ENCODE results near the gene RNF167. TPM values are rescaled to one million over a fixed set of nuclear protein-coding genes. Genes with fewer than 3 reads are reported as not detected.

RNF167 gene
- total RNA-seq, 2 donors from 2014 or later: 92.1 to 120 TPM

- DNase-seq: no peak
- intact Hi-C loops (cut with DNase I): loop anchor here (5.0 kb wide), 1 partner anchor 61 kb away; the partner anchor contains the start of genes INCA1 and KIF1C
- Histone ChIP-seq H3K27ac (no peak overlapping the region), H3K4me1 (peaks cover 10% of the 10 kb centered on the region), H3K36me3 (peaks cover 9% of the 10 kb centered on the region), H3K9ac (ENCODE audit: low read depth in 2 of 2, low read length in 2 of 2) (no peak overlapping the region), H3K4me3 (no peak overlapping the region), H3K27me3 (no peaks in the 10 kb centered on the region), H3K9me3 (no peaks in the 10 kb centered on the region)
- TF ChIP-seq CTCF (IDR thresholded peaks at IDR 0.05): no peak
These were observed 3.6 kb upstream of the RNF167 start for GRCh38 chr17:4936436-4936835.

- Histone ChIP-seq H3K27me3 (no peaks in the 10 kb centered on the region), H3K27ac (no peak overlapping the region), H3K36me3 (peaks cover 9% of the 10 kb centered on the region), H3K9ac (ENCODE audit: low read depth in 2 of 2, low read length in 2 of 2) (no peak overlapping the region), H3K4me1 (peaks cover 11% of the 10 kb centered on the region), H3K9me3 (no peaks in the 10 kb centered on the region), H3K4me3 (no peak overlapping the region)
- intact Hi-C loops (cut with DNase I): loop anchor here (5.0 kb wide), 1 partner anchor 60 kb away; the partner anchor contains the start of genes INCA1 and KIF1C
- TF ChIP-seq CTCF (IDR thresholded peaks at IDR 0.05): no peak
- no peak for DNase-seq
These were observed 2.5 kb upstream of the RNF167 start for GRCh38 chr17:4937553-4937952.

GRCh38 chr17:4938069-4938491 is 2.0 kb upstream of the RNF167 start:
- no peak for TF ChIP-seq CTCF (IDR thresholded peaks at IDR 0.05)
- Histone ChIP-seq H3K9ac (ENCODE audit: low read depth in 2 of 2, low read length in 2 of 2) (peak overlapping the region in 1 of 2 donors; percentile 99), H3K4me3 (no peak overlapping the region), H3K27ac (no peak overlapping the region), H3K36me3 (peaks cover 9% of the 10 kb centered on the region), H3K27me3 (no peaks in the 10 kb centered on the region), H3K4me1 (peaks cover 11% of the 10 kb centered on the region), H3K9me3 (no peaks in the 10 kb centered on the region)
- DNase-seq: no peak
- intact Hi-C loops (cut with DNase I): loop anchor here (5.0 kb wide), 1 partner anchor 59 kb away; the partner anchor contains the start of genes INCA1 and KIF1C

GRCh38 chr17:4938688-4939545 is 1.2 kb upstream of the RNF167 start:
- Histone ChIP-seq H3K27me3 (no peaks in the 10 kb centered on the region), H3K9ac (ENCODE audit: low read depth in 2 of 2, low read length in 2 of 2) (peak overlapping the region; percentile 96 to 99), H3K27ac (peak overlapping the region; percentile 98), H3K4me1 (peaks cover 11% of the 10 kb centered on the region), H3K9me3 (no peaks in the 10 kb centered on the region), H3K4me3 (peak overlapping the region; percentile 70), H3K36me3 (peaks cover 12% of the 10 kb centered on the region)
- intact Hi-C loops (cut with DNase I): loop anchor here (5.0 kb wide), 1 partner anchor 58 kb away; the partner anchor contains the start of genes INCA1 and KIF1C
- no peak for TF ChIP-seq CTCF (IDR thresholded peaks at IDR 0.05)
- DNase-seq: no peak

- no peak for TF ChIP-seq CTCF (IDR thresholded peaks at IDR 0.05)
- Histone ChIP-seq H3K9ac (ENCODE audit: low read depth in 2 of 2, low read length in 2 of 2) (peak overlapping the region; percentile 96 to 99), H3K4me3 (peak overlapping the region; percentile 70), H3K27ac (peak overlapping the region; percentile 98), H3K36me3 (peaks cover 17% of the 10 kb centered on the region), H3K4me1 (peaks cover 11% of the 10 kb centered on the region), H3K27me3 (no peaks in the 10 kb centered on the region), H3K9me3 (no peaks in the 10 kb centered on the region)
- DNase-seq: no peak
- intact Hi-C loops (cut with DNase I): loop anchor here (5.0 kb wide), 1 partner anchor 58 kb away; the partner anchor contains the start of genes INCA1 and KIF1C
These were observed 597 bp upstream of the RNF167 start for GRCh38 chr17:4939546-4939795.

Measured in colonic mucosa (tissue), 4 donors.